GM21737 (cell line): ENCODE measurements around the gene ELAPOR2.
"Not testable (repeated sequence)": the region's sequence is repeated elsewhere in the genome, so short reads cannot be mapped to it uniquely, and the experiment has no call there.

Source experiments
- ATAC-seq: cut with Tn5 transposase; IDR thresholded peaks from one replicate; pipeline ENCODE4 v1.9.1; 2021; ENCODE audit warnings: mild to moderate bottlenecking, moderate library complexity; ENCODE audit not compliant: unreplicated experiment

The ELAPOR2 gene

DNA sequence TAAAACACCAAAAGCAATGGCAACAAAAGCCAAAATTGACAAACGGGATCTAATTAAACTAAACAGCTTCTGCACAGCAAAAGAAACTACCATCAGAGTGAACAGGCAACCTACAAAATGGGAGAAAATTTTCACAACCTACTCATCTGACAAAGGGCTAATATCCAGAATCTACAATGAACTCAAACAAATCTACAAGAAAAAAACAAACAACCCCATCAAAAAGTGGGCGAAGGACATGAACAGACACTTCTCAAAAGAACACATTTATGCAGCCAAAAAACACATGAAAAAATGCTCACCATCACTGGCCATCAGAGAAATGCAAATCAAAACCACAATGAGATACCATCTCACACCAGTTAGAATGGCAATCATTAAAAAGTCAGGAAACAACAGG, 14.7 kb downstream of the ELAPOR2 start:
- ATAC-seq: not testable (repeated sequence)

DNA sequence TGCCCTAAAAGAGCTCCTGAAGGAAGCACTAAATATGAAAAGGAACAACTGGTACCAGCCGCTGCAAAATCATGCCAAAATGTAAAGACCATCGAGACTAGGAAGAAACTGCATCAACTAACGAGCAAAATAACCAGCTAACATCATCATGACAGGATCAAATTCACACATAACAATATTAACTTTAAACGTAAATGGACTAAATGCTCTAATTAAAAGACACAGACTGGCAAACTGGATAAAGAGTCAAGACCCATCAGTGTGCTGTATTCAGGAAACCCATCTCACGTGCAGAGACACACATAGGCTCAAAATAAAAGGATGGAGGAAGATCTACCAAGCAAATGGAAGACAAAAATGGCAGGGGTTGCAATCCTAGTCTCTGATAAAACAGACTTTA, 17.9 kb downstream of the ELAPOR2 start:
- ATAC-seq: not testable (repeated sequence)

DNA sequence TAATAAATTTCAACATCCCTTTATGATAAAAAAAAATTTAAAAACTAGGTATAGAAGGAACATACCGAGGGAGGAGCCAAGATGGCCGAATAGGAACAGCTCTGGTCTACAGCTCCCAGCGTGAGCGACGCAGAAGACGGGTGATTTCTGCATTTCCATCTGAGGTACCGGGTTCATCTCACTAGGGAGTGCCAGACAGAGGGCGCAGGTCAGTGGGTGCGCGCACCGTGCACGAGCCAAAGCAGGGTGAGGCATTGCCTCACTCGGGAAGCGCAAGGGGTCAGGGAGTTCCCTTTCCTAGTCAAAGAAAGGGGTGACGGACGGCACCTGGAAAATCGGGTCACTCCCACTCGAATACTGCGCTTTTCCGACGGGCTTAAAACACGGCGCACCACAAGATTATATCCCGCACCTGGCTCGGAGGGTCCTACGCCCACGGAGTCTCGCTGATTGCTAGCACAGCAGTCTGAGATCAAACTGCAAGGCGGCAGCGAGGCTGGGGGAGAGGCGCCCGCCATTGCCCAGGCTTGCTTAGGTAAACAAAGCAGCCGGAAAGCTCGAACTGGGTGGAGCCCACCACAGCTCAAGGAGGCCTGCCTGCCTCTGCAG, 19.7 kb downstream of the ELAPOR2 start:
- not testable (repeated sequence) for ATAC-seq

DNA sequence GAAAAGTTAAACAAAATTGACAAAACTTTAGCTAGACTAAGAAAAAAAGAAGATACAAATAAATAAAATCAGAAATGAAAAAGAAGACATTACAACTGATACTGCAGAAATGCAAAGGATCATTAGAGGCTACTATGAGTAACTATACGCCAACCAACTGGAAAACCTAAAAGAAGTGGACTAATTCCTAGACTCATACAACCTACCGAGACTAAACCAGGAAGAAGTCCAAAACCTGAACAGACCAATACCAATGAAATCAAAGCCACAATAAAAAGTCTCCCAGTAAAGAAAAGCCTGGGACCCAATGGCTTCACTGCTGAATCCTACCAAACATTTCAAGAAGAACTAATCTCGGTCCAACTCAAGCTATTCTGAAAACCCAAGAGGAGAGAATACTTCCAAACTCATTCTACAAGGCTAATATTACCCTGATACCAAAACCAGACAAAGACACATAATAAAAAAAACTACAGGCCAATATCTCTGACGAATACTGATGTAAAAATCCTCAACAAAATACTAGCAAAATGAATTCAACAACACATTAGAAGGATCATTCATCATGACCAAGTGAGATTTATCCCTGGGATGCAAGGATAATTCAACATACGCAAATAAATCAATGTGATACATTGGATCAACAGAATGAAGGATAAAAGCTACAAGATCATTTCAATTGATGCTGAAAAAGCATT, 20.3 kb downstream of the ELAPOR2 start:
- no peak for ATAC-seq

DNA sequence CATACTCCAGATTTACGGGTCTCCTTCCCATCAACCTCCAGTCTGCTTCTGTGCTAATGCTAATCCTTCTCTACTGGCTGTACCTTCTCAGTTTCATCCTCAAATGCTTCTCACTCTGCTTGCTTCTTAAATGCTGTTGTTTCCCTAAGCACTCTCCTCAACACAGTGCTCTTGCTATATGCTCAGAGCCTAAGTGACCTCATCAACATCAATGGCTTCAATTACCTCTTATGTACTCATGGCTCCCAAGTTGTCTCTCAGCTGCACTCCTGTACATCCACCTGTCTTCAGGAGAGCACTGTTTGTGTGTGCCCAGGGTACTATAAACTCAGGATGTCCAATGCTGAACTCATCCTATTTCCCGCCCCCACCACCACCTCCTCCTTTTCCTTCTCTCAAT, 22.5 kb downstream of the ELAPOR2 start:
- ATAC-seq: no peak

DNA sequence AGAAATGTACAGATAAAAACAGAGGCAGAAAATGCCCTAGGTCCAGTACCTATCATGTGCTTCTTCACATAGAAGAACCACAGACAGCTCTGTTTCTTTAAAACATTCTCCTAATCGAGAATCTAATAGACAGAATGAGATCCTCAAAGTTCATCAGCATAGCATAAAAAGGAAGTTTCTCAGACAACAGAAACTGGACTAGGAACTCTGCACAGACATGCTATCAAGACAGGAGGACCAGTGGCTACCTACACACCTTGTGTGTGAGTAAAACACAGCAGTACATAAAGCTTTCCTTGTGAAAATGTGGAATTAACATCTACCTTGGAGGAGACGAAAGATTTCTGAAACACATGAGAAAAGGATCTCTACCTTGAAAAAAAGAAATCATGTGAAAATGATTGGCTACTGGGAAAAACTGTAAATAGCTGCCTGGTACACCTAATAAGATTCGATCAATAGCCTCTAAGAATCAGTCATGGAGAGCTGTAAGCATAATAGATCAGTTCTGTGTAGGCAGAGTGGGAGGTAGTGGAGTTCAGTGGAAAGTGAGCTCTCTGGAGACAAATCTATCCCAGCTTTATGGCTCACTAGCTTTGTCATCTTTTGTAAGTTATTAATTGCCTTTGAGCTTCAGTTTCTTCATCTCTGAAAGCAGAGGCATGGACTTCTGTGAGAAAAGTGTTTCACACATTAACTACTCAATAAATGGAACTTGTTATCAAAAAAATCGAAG, 26.7 kb downstream of the ELAPOR2 start:
- no peak for ATAC-seq

DNA sequence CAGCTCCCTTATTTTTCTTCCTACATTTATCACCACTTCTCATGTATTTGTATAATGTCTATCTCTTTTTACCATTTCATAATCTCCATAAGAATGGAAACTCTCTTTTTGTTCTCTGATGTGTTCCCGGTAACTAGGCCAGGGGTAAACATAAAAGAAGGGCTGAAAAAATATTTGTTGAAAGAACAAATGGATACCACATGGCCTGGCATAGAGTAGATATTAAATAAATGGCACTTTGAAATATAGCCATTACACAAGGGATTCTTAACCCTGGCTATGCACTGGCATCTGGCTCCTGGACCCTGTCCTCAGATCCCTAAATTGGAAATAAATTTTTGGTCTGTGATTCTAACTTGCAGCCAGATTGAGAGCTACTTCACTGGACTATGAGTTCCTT, 30.4 kb downstream of the ELAPOR2 start:
- no peak for ATAC-seq

DNA sequence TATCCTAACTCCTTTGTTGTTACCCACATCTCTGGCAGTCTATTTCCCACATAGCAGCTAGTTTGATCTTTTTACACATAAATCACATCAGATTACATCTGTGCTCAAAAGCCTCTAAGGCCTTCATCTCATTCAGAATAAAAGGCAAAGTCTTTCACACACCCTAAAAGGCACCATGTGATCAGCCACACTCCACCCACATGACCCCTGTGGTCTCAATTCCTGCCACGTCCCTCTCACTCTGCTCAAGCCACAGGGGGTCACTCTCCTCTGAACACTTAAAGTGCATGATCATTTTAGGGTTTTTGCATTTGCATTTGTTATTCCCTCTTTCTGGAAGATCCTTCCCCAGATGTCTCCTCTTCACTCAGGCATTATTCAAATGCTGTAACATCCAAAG, 30.8 kb downstream of the ELAPOR2 start:
- ATAC-seq: no peak

DNA sequence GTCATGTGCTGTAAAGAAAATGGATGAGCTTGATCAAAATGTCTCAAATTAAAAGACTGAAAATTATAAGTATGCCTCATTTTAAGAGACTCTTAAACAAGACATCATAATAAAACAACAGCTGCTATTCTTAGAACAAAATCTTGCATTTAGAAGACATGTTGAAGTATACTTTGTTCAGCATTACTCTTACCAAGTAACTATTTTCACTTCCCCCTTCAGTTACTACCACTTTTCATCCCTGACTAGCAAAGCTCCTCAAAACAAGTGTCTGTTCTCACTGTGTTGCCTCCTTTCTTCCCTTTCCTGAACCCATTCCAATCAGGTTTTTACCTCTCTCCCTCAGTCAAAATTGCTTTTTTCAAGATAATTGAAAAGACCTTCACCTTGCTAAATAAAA, 31.6 kb downstream of the ELAPOR2 start:
- ATAC-seq: peak; percentile 80

DNA sequence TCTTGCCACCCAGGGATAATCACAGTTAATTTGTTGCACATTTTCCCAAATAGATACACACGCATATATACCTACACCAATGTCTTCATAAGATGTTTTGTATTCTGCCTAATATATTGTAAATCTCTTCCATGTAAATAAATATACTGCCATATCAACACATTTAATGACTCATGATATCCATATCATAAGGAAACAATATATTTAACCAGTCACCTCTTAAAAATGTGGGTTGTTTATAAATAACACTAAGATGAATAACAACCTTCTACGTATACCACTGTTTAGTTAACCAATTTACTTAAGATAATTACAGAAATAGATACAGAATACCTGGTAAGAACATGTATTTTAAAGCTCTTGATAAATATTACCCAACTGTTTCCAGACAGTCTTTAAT, 38.2 kb downstream of the ELAPOR2 start:
- no peak for ATAC-seq

DNA sequence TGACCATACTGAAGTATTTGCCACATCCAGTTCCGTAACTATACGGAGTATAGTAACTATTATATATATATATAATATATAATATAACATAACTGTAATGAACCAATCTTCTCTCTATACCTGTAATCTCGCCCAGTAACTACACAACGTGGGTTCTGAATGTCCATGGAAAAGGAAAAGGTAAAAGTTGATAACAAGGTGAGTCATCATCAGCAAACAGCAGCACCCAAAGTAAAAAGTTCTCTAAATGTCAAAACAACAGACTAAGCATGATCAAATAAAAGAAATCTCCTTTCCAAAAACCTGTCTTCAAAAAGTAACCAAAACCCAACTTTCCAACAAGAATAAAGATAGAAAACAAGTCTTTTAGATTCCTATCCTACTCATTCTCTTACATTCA, 42.8 kb downstream of the ELAPOR2 start:
- ATAC-seq: no peak

DNA sequence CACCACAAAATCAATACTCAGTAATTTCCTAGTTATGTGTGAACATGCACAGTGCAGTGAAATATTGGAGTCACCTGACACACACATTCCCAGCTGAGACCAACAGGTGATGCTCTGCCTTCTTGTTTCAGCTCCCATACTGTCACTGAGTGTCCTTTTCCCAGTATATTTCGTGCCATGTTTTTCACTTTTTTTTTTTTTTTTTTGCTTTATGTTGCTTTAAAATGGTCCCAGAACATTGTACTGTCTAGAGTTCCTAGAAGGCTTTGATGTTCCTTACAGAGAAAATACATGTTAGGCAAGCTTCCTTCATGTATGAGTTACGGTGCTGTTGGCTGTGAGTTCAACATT, 45.6 kb downstream of the ELAPOR2 start:
- ATAC-seq: no peak

DNA sequence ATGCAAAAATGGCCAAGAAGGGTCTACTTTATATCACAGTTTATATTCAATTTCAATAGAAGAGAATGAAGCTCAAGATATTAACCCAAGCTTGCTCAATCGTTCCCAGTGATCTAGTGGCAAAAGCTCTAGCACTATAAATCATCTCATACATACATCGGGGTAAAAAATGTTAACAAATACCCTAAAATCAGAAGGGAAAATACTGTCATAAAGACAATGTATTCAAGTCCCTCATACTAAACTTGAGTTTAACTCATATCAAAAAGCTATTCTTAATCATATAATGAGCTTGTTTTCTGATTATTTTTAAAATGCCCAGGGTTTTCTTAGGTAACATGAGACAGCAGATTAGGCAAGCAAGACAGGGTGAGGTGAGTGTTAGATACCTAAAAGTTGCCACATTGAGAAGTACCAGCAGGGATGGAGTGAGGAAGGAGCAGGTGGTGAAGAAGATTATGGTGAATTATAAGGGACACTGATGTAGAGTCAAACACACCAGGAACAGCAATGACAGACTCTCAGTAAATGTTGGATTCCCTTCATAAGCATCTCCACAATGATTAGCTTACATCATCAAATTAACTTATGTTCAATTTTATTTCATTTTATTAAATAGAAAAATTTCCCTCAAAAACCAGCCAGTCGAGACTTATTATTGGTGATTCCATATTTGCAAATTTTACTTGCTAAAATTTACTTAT, 46.2 kb downstream of the ELAPOR2 start:
- no peak for ATAC-seq
